Keratinocyte (primary cell): ENCODE measurements around the gene ARFRP1. TPM values are rescaled to one million over a fixed set of nuclear protein-coding genes. Genes with fewer than 3 reads are reported as not detected.

Source experiments
- DNase-seq: peaks from one replicate; pipeline ENCODE4 v3.0.0-alpha.2; 2011; ENCODE audit warnings: low read depth, missing footprints, low spot score
- FAIRE-seq: peaks from 2 replicates; lab custom pipeline; 2011; peaks lifted over from hg19 to GRCh38; lab: Jason Lieb, UNC
- H2AFZ ChIP-seq: 2 replicates; pipeline ENCODE4 v1.6.0; 2012; ENCODE audit warnings: low read length, control low read depth, inconsistent platforms; ENCODE audit not compliant: control insufficient read depth
- H3K27ac ChIP-seq: 2 replicates; pipeline ENCODE4 v1.5.1; 2011; ENCODE audit warnings: low read length; ENCODE audit not compliant: control insufficient read depth, insufficient read depth
- H3K27me3 ChIP-seq: 3 replicates; pipeline ENCODE4 v1.6.0; 2011; ENCODE audit warnings: low read length; ENCODE audit not compliant: control insufficient read depth, insufficient read depth; ENCODE audit errors: extremely low read depth
- H3K36me3 ChIP-seq, 2 experiments: 2 replicates in 1 of 2; 3 replicates in 1 of 2; pipeline ENCODE4 v1.5.1; 2011; ENCODE audit warnings: low read length in 2 of 2, mild to moderate bottlenecking in 1 of 2; ENCODE audit not compliant: control insufficient read depth in 2 of 2, insufficient read depth in 2 of 2; ENCODE audit errors: extremely low read depth in 1 of 2
- H3K4me1 ChIP-seq: 3 replicates; pipeline ENCODE4 v1.5.1; 2011; ENCODE audit warnings: low read length; ENCODE audit not compliant: control insufficient read depth, insufficient read depth; ENCODE audit errors: extremely low read depth
- H3K4me2 ChIP-seq: 3 replicates; pipeline ENCODE4 v1.6.0; 2011; ENCODE audit warnings: low read depth, low read length; ENCODE audit not compliant: control insufficient read depth, insufficient read depth; ENCODE audit errors: extremely low read depth
- H3K4me3 ChIP-seq, 3 experiments: fragments of 200-600 bp in 1 of 3; sonication (generic) in 1 of 3; 2 replicates in 2 of 3; 3 replicates in 1 of 3; pipeline ENCODE4 v1.5.1; 2011 to 2016; ENCODE audit warnings: low read length in 3 of 3, mild to moderate bottlenecking in 3 of 3, control low read depth in 2 of 3, inconsistent platforms in 1 of 3, low read depth in 1 of 3, mixed read lengths in 1 of 3, mixed run types in 1 of 3, moderate library complexity in 1 of 3; ENCODE audit not compliant: control insufficient read depth in 2 of 3, insufficient read depth in 2 of 3; ENCODE audit errors: extremely low read depth in 1 of 3
- H3K79me2 ChIP-seq: 2 replicates; pipeline ENCODE4 v1.6.0; 2012; ENCODE audit warnings: low read length; ENCODE audit not compliant: control insufficient read depth, insufficient read depth
- H3K9ac ChIP-seq: 3 replicates; pipeline ENCODE4 v1.6.0; 2011; ENCODE audit warnings: low read length; ENCODE audit not compliant: control insufficient read depth, insufficient read depth; ENCODE audit errors: extremely low read depth
- H3K9me1 ChIP-seq: 3 replicates; pipeline ENCODE4 v1.6.0; 2011; ENCODE audit warnings: low read length; ENCODE audit not compliant: control insufficient read depth, insufficient read depth; ENCODE audit errors: extremely low read depth
- H3K9me3 ChIP-seq: 2 replicates; pipeline ENCODE4 v1.5.1; 2012; ENCODE audit warnings: low read depth, low read length; ENCODE audit not compliant: control insufficient read depth
- H4K20me1 ChIP-seq: 3 replicates; pipeline ENCODE4 v1.6.0; 2011; ENCODE audit warnings: low read length; ENCODE audit not compliant: control insufficient read depth, insufficient read depth; ENCODE audit errors: extremely low read depth
- EZH2 ChIP-seq: IDR thresholded peaks from one replicate; pipeline ENCODE4 v1.6.1; 2012; ENCODE audit warnings: inconsistent platforms, mild to moderate bottlenecking, low read length, moderate library complexity
- dilution Hi-C: fragments of 300-500 bp; cut with MboI; formaldehyde crosslinking; loops from one replicate; pipeline ENCODE4 v1.7.0; 2020; ENCODE audit warnings: low sequenced_read_pairs; ENCODE audit not compliant: extremely low pct_ligation_motif_present
- polyA plus RNA-seq, 5 experiments: library from polyadenylated mRNA; depleted of rRNA in 3 of 5; stranded (reverse) in 3 of 5; stranded (forward) in 1 of 5; unstranded in 1 of 5; fragments of >200 nt; gene quantifications; 1 replicate in 1 of 5; 2 replicates in 3 of 5; 3 replicates in 1 of 5; pipeline versions ENCODE4 v1.2.1 to v1.2.3, GENCODE V29; 2011 to 2012; ENCODE audit warnings: missing spikeins in 2 of 5, low read depth in 1 of 5, low replicate concordance in 1 of 5
- TF ChIP-seq, protein P1 (sequence below), 3 experiments: IDR thresholded peaks in 1 of 3; conservative IDR thresholded peaks in 1 of 3; optimal IDR thresholded peaks in 1 of 3; 2 replicates in 2 of 3; 3 replicates in 1 of 3; pipeline versions ENCODE3 to v1.5.1; 2011; ENCODE audit warnings: low read length in 3 of 3, mild to moderate bottlenecking in 3 of 3, moderate library complexity in 2 of 3, control low read depth in 1 of 3, inconsistent platforms in 1 of 3; ENCODE audit not compliant: insufficient read depth in 2 of 3; ENCODE audit errors: extremely low read depth in 1 of 3

Gene ARFRP1
- polyA plus RNA-seq, 1 donor (not counting 4 experiments of a cell fraction or from before 2014, with no cell fraction given) = 30.4 TPM

DNA sequence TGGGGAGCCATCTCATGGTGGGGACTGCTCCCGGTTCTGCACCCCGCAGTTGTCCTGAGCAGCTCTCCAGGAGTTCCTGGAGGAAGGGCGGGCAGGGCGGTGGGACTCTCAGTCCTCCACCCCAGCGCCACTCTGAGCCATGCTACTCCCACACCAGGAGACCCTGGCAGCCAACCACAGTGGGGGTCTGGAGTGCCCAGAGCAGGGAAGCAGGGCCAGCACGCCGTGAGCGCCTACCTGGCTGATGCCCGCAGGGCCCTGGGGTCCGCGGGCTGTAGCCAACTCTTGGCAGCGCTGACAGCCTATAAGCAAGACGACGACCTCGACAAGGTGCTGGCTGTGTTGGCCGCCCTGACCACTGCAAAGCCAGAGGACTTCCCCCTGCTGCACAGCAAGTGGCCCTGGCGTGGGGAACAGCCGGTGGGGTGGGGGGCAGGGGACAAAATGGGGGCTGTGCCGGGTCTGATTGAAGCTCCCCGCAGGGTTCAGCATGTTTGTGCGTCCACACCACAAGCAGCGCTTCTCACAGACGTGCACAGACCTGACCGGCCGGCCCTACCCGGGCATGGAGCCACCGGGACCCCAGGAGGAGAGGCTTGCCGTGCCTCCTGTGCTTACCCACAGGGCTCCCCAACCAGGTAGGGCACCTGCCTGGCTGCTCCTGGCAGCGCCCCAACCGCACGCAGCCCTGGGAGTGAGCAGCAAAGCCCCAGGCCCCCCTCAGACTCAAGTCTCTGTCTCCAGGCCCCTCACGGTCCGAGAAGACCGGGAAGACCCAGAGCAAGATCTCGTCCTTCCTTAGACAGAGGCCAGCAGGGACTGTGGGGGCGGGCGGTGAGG, 13.0 kb downstream of the ARFRP1 start:
- H3K79me2 ChIP-seq = peaks cover 16% of the 10 kb centered on the region
- H3K36me3 ChIP-seq = peaks cover 0 to 8% of the 10 kb centered on the region in 2 experiments
- no peaks in the 10 kb centered on the region for H3K9me3 ChIP-seq
- no peaks in the 10 kb centered on the region for H3K27me3 ChIP-seq
- no peak overlapping the region for H2AFZ ChIP-seq
- no peak overlapping the region for H3K9ac ChIP-seq
- H3K27ac ChIP-seq = no peak overlapping the region
- no peaks in the 10 kb centered on the region for H3K9me1 ChIP-seq
- dilution Hi-C loops = no loop called here
- H3K4me2 ChIP-seq = peak overlapping the region; percentile 37
- H3K4me1 ChIP-seq = peaks cover 55% of the 10 kb centered on the region
- H4K20me1 ChIP-seq = no peaks in the 10 kb centered on the region
- TF ChIP-seq EZH2 = no peak
- TF ChIP-seq, protein P1, sequence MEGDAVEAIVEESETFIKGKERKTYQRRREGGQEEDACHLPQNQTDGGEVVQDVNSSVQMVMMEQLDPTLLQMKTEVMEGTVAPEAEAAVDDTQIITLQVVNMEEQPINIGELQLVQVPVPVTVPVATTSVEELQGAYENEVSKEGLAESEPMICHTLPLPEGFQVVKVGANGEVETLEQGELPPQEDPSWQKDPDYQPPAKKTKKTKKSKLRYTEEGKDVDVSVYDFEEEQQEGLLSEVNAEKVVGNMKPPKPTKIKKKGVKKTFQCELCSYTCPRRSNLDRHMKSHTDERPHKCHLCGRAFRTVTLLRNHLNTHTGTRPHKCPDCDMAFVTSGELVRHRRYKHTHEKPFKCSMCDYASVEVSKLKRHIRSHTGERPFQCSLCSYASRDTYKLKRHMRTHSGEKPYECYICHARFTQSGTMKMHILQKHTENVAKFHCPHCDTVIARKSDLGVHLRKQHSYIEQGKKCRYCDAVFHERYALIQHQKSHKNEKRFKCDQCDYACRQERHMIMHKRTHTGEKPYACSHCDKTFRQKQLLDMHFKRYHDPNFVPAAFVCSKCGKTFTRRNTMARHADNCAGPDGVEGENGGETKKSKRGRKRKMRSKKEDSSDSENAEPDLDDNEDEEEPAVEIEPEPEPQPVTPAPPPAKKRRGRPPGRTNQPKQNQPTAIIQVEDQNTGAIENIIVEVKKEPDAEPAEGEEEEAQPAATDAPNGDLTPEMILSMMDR (optimal IDR thresholded peaks at IDR 0.05 in 1 of 3, IDR thresholded peaks at IDR 0.05 in 1 of 3, conservative IDR thresholded peaks at IDR 0.05 in 1 of 3; ENCODE audit: extremely low read depth in 1 of 3, insufficient read depth in 2 of 3, low read length in 3 of 3) = no peak
- DNase-seq = no peak
- no peak overlapping the region for H3K4me3 ChIP-seq
- no peak for FAIRE-seq

GRCh38 chr20:63693733-63694583, 13.8 kb downstream of the ARFRP1 start:
- H3K4me1 ChIP-seq = peaks cover 46% of the 10 kb centered on the region
- H3K36me3 ChIP-seq = peaks cover 0 to 8% of the 10 kb centered on the region in 2 experiments
- peaks cover 16% of the 10 kb centered on the region for H3K79me2 ChIP-seq
- H2AFZ ChIP-seq = no peak overlapping the region
- H3K4me3 ChIP-seq = no peak overlapping the region
- no peaks in the 10 kb centered on the region for H4K20me1 ChIP-seq
- H3K9ac ChIP-seq = no peak overlapping the region
- H3K4me2 ChIP-seq = no peak overlapping the region
- dilution Hi-C loops = no loop called here
- no peak for DNase-seq
- H3K27ac ChIP-seq = no peak overlapping the region
- H3K9me1 ChIP-seq = no peaks in the 10 kb centered on the region
- FAIRE-seq = no peak
- no peak for TF ChIP-seq EZH2
- TF ChIP-seq, protein P1 (optimal IDR thresholded peaks at IDR 0.05 in 1 of 3, IDR thresholded peaks at IDR 0.05 in 1 of 3, conservative IDR thresholded peaks at IDR 0.05 in 1 of 3; ENCODE audit: extremely low read depth in 1 of 3, insufficient read depth in 2 of 3, low read length in 3 of 3) = no peak
- no peaks in the 10 kb centered on the region for H3K9me3 ChIP-seq
- no peaks in the 10 kb centered on the region for H3K27me3 ChIP-seq
